ENCODE data around the gene SLCO1A2.
"Not testable (repeated sequence)": the region's sequence is repeated elsewhere in the genome, so short reads cannot be mapped to it uniquely, and the experiment has no call there.

The SLCO1A2 gene

GRCh38 chr12:21334771-21335325 is at the start of gene SLCO1A2:
Gene SLCO1A2 (minus strand): TSS chr12:21334917. CDS start chr12:21334647, 270 bp downstream.
- DNase-seq (ENCODE audit: low spot score): no peak

GRCh38 chr12:21384261-21384660 is 49.5 kb upstream of the SLCO1A2 start:
- no peak for DNase-seq (ENCODE audit: low spot score)

GRCh38 chr12:21381320-21381719 is 46.6 kb upstream of the SLCO1A2 start:
- DNase-seq (ENCODE audit: low spot score): not testable (repeated sequence)

- no peak for DNase-seq (ENCODE audit: low spot score)
Observed at GRCh38 chr12:21379218-21379617, 44.5 kb upstream of the SLCO1A2 start.

- no peak for DNase-seq (ENCODE audit: low spot score)
Observed at GRCh38 chr12:21372602-21373001, 37.9 kb upstream of the SLCO1A2 start, which contains the start of gene IAPP. Gene IAPP (plus strand): TSS chr12:21372902. CDS start chr12:21373352, 450 bp downstream.

- no peak for DNase-seq (ENCODE audit: low spot score)
Observed at GRCh38 chr12:21370845-21371449, 36.2 kb upstream of the SLCO1A2 start.

- peak; percentile 4 for DNase-seq (ENCODE audit: low spot score)
Observed at GRCh38 chr12:21369141-21369980, 34.6 kb upstream of the SLCO1A2 start.

GRCh38 chr12:21360632-21361031 is 25.9 kb upstream of the SLCO1A2 start:
- DNase-seq (ENCODE audit: low spot score): not testable (repeated sequence)

GRCh38 chr12:21354641-21355040 is 19.9 kb upstream of the SLCO1A2 start:
- no peak for DNase-seq (ENCODE audit: low spot score)

GRCh38 chr12:21353948-21354347 is 19.2 kb upstream of the SLCO1A2 start:
- no peak for DNase-seq (ENCODE audit: low spot score)

- DNase-seq (ENCODE audit: low spot score): no peak
Observed at GRCh38 chr12:21353487-21353886, 18.8 kb upstream of the SLCO1A2 start.

GRCh38 chr12:21350975-21351374 is 16.3 kb upstream of the SLCO1A2 start:
- DNase-seq (ENCODE audit: low spot score): no peak

GRCh38 chr12:21346542-21347205 is 12.0 kb upstream of the SLCO1A2 start:
- DNase-seq (ENCODE audit: low spot score): no peak

- no peak for DNase-seq (ENCODE audit: low spot score)
Observed at GRCh38 chr12:21343636-21344035, 8.9 kb upstream of the SLCO1A2 start.

GRCh38 chr12:21341769-21342168 is 7.1 kb upstream of the SLCO1A2 start:
- no peak for DNase-seq (ENCODE audit: low spot score)

GRCh38 chr12:21340403-21340802 is 5.7 kb upstream of the SLCO1A2 start:
- peak; percentile 31 for DNase-seq (ENCODE audit: low spot score)

- no peak for DNase-seq (ENCODE audit: low spot score)
Observed at GRCh38 chr12:21339921-21340320, 5.2 kb upstream of the SLCO1A2 start.

GRCh38 chr12:21337959-21338744 is 3.4 kb upstream of the SLCO1A2 start:
- peak; percentile 0 for DNase-seq (ENCODE audit: low spot score)

- DNase-seq (ENCODE audit: low spot score): no peak
Observed at GRCh38 chr12:21337453-21337852, 2.7 kb upstream of the SLCO1A2 start.

GRCh38 chr12:21336656-21337055 is 1.9 kb upstream of the SLCO1A2 start:
- DNase-seq (ENCODE audit: low spot score): no peak

- DNase-seq (ENCODE audit: low spot score): no peak
Observed at GRCh38 chr12:21330682-21331253, 3.9 kb downstream of the SLCO1A2 start.

All from activated CD4-positive, alpha-beta T cell treated with anti-CD3 and anti-CD28 coated beads, Interleukin-2, Interleukin-4, amounts not matched to agents 100 ng/mL and 50 ng/mL, durations not matched to agents 16 hours and 8 hours (primary cell).